Ectodermal cell (in vitro differentiated cells): ENCODE measurements around the gene PRKCZ.
"Not testable (repeated sequence)": the region's sequence is repeated elsewhere in the genome, so short reads cannot be mapped to it uniquely, and the experiment has no call there.

ENCODE experiments used
- H3K27ac ChIP-seq: 2 replicates; pipeline ENCODE4 v1.7.0; 2013; ENCODE audit warnings: mild to moderate bottlenecking, low read depth, low read length; ENCODE audit not compliant: insufficient read depth, poor library complexity, severe bottlenecking
- H3K27me3 ChIP-seq: 2 replicates; pipeline ENCODE4 v1.7.0; 2013; ENCODE audit warnings: mild to moderate bottlenecking, low read length; ENCODE audit not compliant: insufficient read depth, control insufficient read depth, poor library complexity, severe bottlenecking
- H3K36me3 ChIP-seq: one replicate; pipeline ENCODE4 v1.7.0; 2013; ENCODE audit warnings: low read length; ENCODE audit not compliant: control insufficient read depth, insufficient read depth
- H3K4me1 ChIP-seq: one replicate; pipeline ENCODE4 v1.7.0; 2013; ENCODE audit warnings: low read length; ENCODE audit not compliant: control insufficient read depth, insufficient read depth
- H3K4me3 ChIP-seq: 2 replicates; pipeline ENCODE4 v1.7.0; 2013; ENCODE audit warnings: low read depth, low read length, control low read depth; ENCODE audit not compliant: insufficient read depth
- H3K9me3 ChIP-seq: 2 replicates; pipeline ENCODE4 v1.7.0; 2013; ENCODE audit warnings: mild to moderate bottlenecking, low read length, moderate library complexity; ENCODE audit not compliant: control insufficient read depth
- WGBS, 2 experiments: methylation state at CpG; one replicate each; pipeline ENCODE4 v1.1.7; 2013; ENCODE audit warnings: missing lambda C conversion rate in 2 of 2; 5-methylcytosine and 5-hydroxymethylcytosine counted together

PRKCZ gene

GRCh38 chr1:2108877-2109580 lies 58.8 kb downstream of the PRKCZ start:
- Histone ChIP-seq H3K9me3 (no peaks in the 10 kb centered on the region), H3K27ac (no peak overlapping the region), H3K4me1 (peaks cover 11% of the 10 kb centered on the region), H3K27me3 (no peaks in the 10 kb centered on the region), H3K4me3 (no peak overlapping the region), H3K36me3 (no peaks in the 10 kb centered on the region)
- 84% methylated on average over 28 of the region's 28 CpGs for WGBS, 2 experiments

- H3K36me3 ChIP-seq = no peaks in the 10 kb centered on the region
- peaks cover 5% of the 10 kb centered on the region for H3K4me1 ChIP-seq
- H3K27me3 ChIP-seq = no peaks in the 10 kb centered on the region
- WGBS, 2 experiments = 91 to 92% methylated on average over 24 of the region's 24 CpGs
- H3K9me3 ChIP-seq = no peaks in the 10 kb centered on the region
- H3K27ac ChIP-seq = no peak overlapping the region
- H3K4me3 ChIP-seq = no peak overlapping the region
Observed at GRCh38 chr1:2109581-2110021, 59.4 kb downstream of the PRKCZ start.

- H3K27me3 ChIP-seq = no peaks in the 10 kb centered on the region
- H3K4me3 ChIP-seq = no peak overlapping the region
- 95 to 96% methylated on average over 18 of the region's 18 CpGs for WGBS, 2 experiments
- no peaks in the 10 kb centered on the region for H3K36me3 ChIP-seq
- H3K9me3 ChIP-seq = no peaks in the 10 kb centered on the region
- peaks cover 8% of the 10 kb centered on the region for H3K4me1 ChIP-seq
- H3K27ac ChIP-seq = no peak overlapping the region
Observed at GRCh38 chr1:2110191-2110737, 60.1 kb downstream of the PRKCZ start.

GRCh38 chr1:2110738-2111673 lies 60.8 kb downstream of the PRKCZ start:
- no peaks in the 10 kb centered on the region for H3K36me3 ChIP-seq
- H3K4me1 ChIP-seq = peaks cover 16% of the 10 kb centered on the region
- no peaks in the 10 kb centered on the region for H3K27me3 ChIP-seq
- 93 to 95% methylated on average over 28 of the region's 28 CpGs for WGBS, 2 experiments
- H3K4me3 ChIP-seq = no peak overlapping the region
- H3K27ac ChIP-seq = no peak overlapping the region
- no peaks in the 10 kb centered on the region for H3K9me3 ChIP-seq

- Histone ChIP-seq H3K27ac (no peak overlapping the region), H3K4me3 (no peak overlapping the region), H3K4me1 (peaks cover 22% of the 10 kb centered on the region), H3K9me3 (no peaks in the 10 kb centered on the region), H3K27me3 (peaks cover 5% of the 10 kb centered on the region), H3K36me3 (no peaks in the 10 kb centered on the region)
- WGBS, 2 experiments = 94 to 95% methylated on average over 15 of the region's 15 CpGs
Observed at GRCh38 chr1:2111674-2112035, 61.4 kb downstream of the PRKCZ start.

- no peaks in the 10 kb centered on the region for H3K9me3 ChIP-seq
- H3K27me3 ChIP-seq = peaks cover 5% of the 10 kb centered on the region
- no peaks in the 10 kb centered on the region for H3K36me3 ChIP-seq
- H3K4me3 ChIP-seq = no peak overlapping the region
- H3K4me1 ChIP-seq = peaks cover 25% of the 10 kb centered on the region
- no peak overlapping the region for H3K27ac ChIP-seq
- WGBS, 2 experiments = 89% methylated on average over 17 of the region's 17 CpGs
Observed at GRCh38 chr1:2112280-2112701, 62.1 kb downstream of the PRKCZ start.

- Histone ChIP-seq H3K36me3 (no peaks in the 10 kb centered on the region), H3K27me3 (peaks cover 5% of the 10 kb centered on the region), H3K27ac (no peak overlapping the region), H3K4me1 (peaks cover 25% of the 10 kb centered on the region), H3K9me3 (no peaks in the 10 kb centered on the region), H3K4me3 (no peak overlapping the region)
- 96 to 97% methylated on average over 15 of the region's 15 CpGs for WGBS, 2 experiments
Observed at GRCh38 chr1:2113620-2114135, 63.5 kb downstream of the PRKCZ start.

- peaks cover 25% of the 10 kb centered on the region for H3K4me1 ChIP-seq
- not testable (repeated sequence) for H3K27ac ChIP-seq, H3K4me3 ChIP-seq, H3K36me3 ChIP-seq, H3K27me3 ChIP-seq, H3K9me3 ChIP-seq
- WGBS, 2 experiments = 89 to 92% methylated on average over 14 of the region's 14 CpGs
Observed at GRCh38 chr1:2114635-2115007, 64.4 kb downstream of the PRKCZ start.

- Histone ChIP-seq H3K27me3 (peaks cover 5% of the 10 kb centered on the region), H3K9me3 (no peaks in the 10 kb centered on the region), H3K4me1 (peaks cover 25% of the 10 kb centered on the region), H3K27ac (no peak overlapping the region), H3K36me3 (no peaks in the 10 kb centered on the region), H3K4me3 (no peak overlapping the region)
- WGBS, 2 experiments = 87 to 88% methylated on average over 33 of the region's 33 CpGs
Observed at GRCh38 chr1:2115008-2115641, 64.9 kb downstream of the PRKCZ start.
